Omental fat pad (tissue), 4 donors: ENCODE measurements around the gene ZBTB7A. TPM values are rescaled to one million over a fixed set of nuclear protein-coding genes. Genes with fewer than 3 reads are reported as not detected.

ENCODE experiments used
- ATAC-seq: fragments of 150-250 bp; one replicate; pipeline ENCODE4 v1.9.1; 2016; ENCODE audit warnings: mild to moderate bottlenecking, moderate library complexity; ENCODE audit not compliant: low FRiP score
- DNase-seq: peaks from one replicate; pipeline ENCODE4 v3.0.0-alpha.2; 2019; ENCODE audit warnings: low spot score
- total RNA-seq, 4 donors: library from RNA; depleted of rRNA; stranded (reverse); fragments of >200 nt; gene quantifications; one replicate each; pipeline ENCODE4 v1.1.0, GENCODE V29; 2016
- TF ChIP-seq, protein P1 (sequence below), 3 donors: fragments of 450-650 bp; IDR thresholded peaks; one replicate each; pipeline ENCODE4 v1.5.1; 2016 to 2017; ENCODE audit warnings: antibody characterized with exemption in 3 of 3, mild to moderate bottlenecking in 3 of 3, moderate library complexity in 2 of 3

Gene ZBTB7A
- total RNA-seq, 4 donors from 2014 or later, result 33.3 to 53.3 (median 38.4) TPM

- TF ChIP-seq, protein P1, sequence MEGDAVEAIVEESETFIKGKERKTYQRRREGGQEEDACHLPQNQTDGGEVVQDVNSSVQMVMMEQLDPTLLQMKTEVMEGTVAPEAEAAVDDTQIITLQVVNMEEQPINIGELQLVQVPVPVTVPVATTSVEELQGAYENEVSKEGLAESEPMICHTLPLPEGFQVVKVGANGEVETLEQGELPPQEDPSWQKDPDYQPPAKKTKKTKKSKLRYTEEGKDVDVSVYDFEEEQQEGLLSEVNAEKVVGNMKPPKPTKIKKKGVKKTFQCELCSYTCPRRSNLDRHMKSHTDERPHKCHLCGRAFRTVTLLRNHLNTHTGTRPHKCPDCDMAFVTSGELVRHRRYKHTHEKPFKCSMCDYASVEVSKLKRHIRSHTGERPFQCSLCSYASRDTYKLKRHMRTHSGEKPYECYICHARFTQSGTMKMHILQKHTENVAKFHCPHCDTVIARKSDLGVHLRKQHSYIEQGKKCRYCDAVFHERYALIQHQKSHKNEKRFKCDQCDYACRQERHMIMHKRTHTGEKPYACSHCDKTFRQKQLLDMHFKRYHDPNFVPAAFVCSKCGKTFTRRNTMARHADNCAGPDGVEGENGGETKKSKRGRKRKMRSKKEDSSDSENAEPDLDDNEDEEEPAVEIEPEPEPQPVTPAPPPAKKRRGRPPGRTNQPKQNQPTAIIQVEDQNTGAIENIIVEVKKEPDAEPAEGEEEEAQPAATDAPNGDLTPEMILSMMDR (IDR thresholded peaks at IDR 0.05), result no peak
- DNase-seq (no peak), ATAC-seq (no peak)
These were observed 27.6 kb upstream of the ZBTB7A start for GRCh38 chr19:4094291-4094690.

DNA sequence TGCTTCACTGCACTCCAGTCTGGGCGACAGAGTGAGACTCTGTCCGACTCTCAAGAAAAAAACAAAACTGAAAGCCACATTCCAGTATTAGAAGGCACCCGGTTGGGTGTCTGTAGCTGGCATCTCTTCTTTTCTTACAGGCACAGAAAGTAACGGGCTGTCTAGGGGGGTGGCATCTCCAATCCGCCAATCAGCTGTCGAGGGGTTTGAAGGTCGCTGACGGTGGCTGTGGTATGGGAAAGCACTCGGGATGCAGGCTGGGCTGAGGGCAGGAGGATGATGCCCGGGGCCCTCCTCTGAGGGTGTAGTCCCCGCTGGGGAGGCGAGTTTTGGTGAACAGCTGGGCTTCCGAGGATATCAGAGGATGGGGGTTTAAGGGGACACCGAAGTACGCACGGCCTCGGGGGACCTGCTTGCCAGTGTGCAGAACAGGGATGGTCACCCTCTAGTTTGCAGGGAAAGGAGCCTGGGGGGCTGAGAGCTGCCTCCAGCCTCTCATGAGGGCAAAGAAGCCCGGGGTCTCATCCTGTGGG is 27.0 kb upstream of the ZBTB7A start:
- ATAC-seq, result no peak
- TF ChIP-seq, protein P1 (IDR thresholded peaks at IDR 0.05), result no peak

GRCh38 chr19:4090356-4091220 is 23.9 kb upstream of the ZBTB7A start:
- ATAC-seq, result no peak
- no peak for DNase-seq
- TF ChIP-seq, protein P1 (IDR thresholded peaks at IDR 0.05), result no peak

More for the DNA sequence above, 27.0 kb upstream of the ZBTB7A start:
- DNase-seq, result no peak

DNA sequence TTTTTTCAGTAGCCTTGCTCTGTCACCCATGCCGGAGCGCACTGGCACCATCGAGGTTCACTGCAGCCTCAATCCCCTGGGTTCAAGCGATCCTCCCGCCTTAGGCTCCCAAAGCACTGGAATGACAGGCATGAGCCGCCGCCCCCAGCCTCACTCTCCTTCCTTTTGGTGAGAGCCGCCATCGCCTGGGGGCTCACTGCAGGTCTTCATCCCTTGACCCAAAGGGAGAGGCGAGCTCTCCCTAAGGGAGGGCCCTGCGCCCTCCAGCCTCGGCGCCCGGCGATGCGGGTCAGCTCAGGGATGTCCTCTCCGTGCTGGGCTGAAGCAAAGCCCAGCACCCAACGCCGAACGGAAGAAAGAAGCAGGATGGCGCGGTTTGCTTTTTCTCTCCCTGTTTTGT is 23.2 kb upstream of the ZBTB7A start:
- DNase-seq (no peak), ATAC-seq (no peak)
- TF ChIP-seq, protein P1 (IDR thresholded peaks at IDR 0.05), result no peak

GRCh38 chr19:4089400-4089908 is 22.8 kb upstream of the ZBTB7A start:
- TF ChIP-seq, protein P1 (IDR thresholded peaks at IDR 0.05), result no peak
- no peak for ATAC-seq
- DNase-seq, result no peak

- ATAC-seq, result no peak
- TF ChIP-seq, protein P1 (IDR thresholded peaks at IDR 0.05), result no peak
These were observed 22.3 kb upstream of the ZBTB7A start for GRCh38 chr19:4088975-4089374.

More at GRCh38 chr19:4088975-4089374, 22.3 kb upstream of the ZBTB7A start:
- no peak for DNase-seq
